WTC11 (cell line): ENCODE data around the gene SIPA1L3. TPM values are rescaled to one million over a fixed set of nuclear protein-coding genes. Genes with fewer than 3 reads are reported as not detected.

Experiments used
- ATAC-seq: fragments of 200-7000 bp; cut with Tn5 transposase; 2 replicates; pipeline ENCODE4 v1.10.0; 2021; ENCODE audit warnings: mild to moderate bottlenecking, moderate library complexity
- CTCF ChIA-PET: fragments of 300-600 bp; sonication (Branson Sonifier 250); formaldehyde crosslinking; loops from one replicate; lab custom pipeline; 2021; ENCODE audit warnings: antibody characterized with exemption; lab: Charles Lee
- POLR2A ChIA-PET: fragments of 350-600 bp; sonication (Branson Sonifier 250); formaldehyde crosslinking; loops from one replicate; lab custom pipeline; 2021; ENCODE audit warnings: antibody characterized with exemption; lab: Charles Lee
- DNase-seq: peaks from one replicate; pipeline ENCODE4 v3.0.0; 2021; ENCODE audit warnings: low spot score
- H3K27ac Mint-ChIP-seq: 2 replicates; pipeline ENCODE4 v1.8.0; 2021; ENCODE audit warnings: mixed read lengths
- H3K27me3 Mint-ChIP-seq: 2 replicates; pipeline ENCODE4 v1.8.0; 2021; ENCODE audit warnings: low read depth, mild to moderate bottlenecking, moderate library complexity, mixed read lengths
- H3K36me3 Mint-ChIP-seq: 2 replicates; pipeline ENCODE4 v1.8.0; 2021; ENCODE audit warnings: mixed read lengths
- H3K4me1 Mint-ChIP-seq: 2 replicates; pipeline ENCODE4 v1.8.0; 2022; ENCODE audit warnings: mixed read lengths
- H3K4me3 Mint-ChIP-seq: 2 replicates; pipeline ENCODE4 v1.8.0; 2021; ENCODE audit warnings: mild to moderate bottlenecking, moderate library complexity, mixed read lengths
- H3K9me3 Mint-ChIP-seq: 2 replicates; pipeline ENCODE4 v1.8.0; 2021; ENCODE audit warnings: mixed read lengths
- ATF1 ChIP-seq: sonication (generic); formaldehyde crosslinking; IDR thresholded peaks from 2 replicates; pipeline ENCODE4 v1.8.1; 2023; ENCODE audit warnings: mild to moderate bottlenecking, moderate library complexity, missing genetic modification reagents
- ATF2 ChIP-seq: sonication (generic); formaldehyde crosslinking; IDR thresholded peaks from 2 replicates; pipeline ENCODE4 v1.8.1; 2022; ENCODE audit warnings: low read depth, missing genetic modification reagents, borderline replicate concordance
- ELF4 ChIP-seq: sonication (generic); formaldehyde crosslinking; IDR thresholded peaks from 2 replicates; pipeline ENCODE4 v1.8.1; 2022; ENCODE audit warnings: low read depth, mild to moderate bottlenecking, moderate library complexity, missing genetic modification reagents
- EMX1 ChIP-seq: fragments of 250-450 bp; sonication (Bioruptor Pico); IDR thresholded peaks from 2 replicates; pipeline ENCODE4 v1.8.0; 2021; ENCODE audit warnings: mild to moderate bottlenecking
- ESRRA ChIP-seq: sonication (generic); formaldehyde crosslinking; IDR thresholded peaks from 2 replicates; pipeline ENCODE4 v1.8.1; 2022; ENCODE audit warnings: mild to moderate bottlenecking, missing genetic modification reagents, borderline replicate concordance
- GTF2I ChIP-seq: fragments of 250-450 bp; sonication (Bioruptor Pico); conservative IDR thresholded peaks from 2 replicates; pipeline ENCODE4 v1.4.0; 2021; ENCODE audit warnings: mild to moderate bottlenecking
- IRF2 ChIP-seq: sonication (generic); formaldehyde crosslinking; IDR thresholded peaks from 2 replicates; pipeline ENCODE4 v1.8.0; 2022; ENCODE audit warnings: low read depth, missing genetic modification reagents, borderline replicate concordance
- MXD4 ChIP-seq: fragments of 250-450 bp; sonication (Bioruptor Pico); IDR thresholded peaks from 2 replicates; pipeline ENCODE4 v1.8.0; 2021; ENCODE audit warnings: mild to moderate bottlenecking, moderate library complexity, borderline replicate concordance
- MYBL2 ChIP-seq: sonication (generic); formaldehyde crosslinking; IDR thresholded peaks from 2 replicates; pipeline ENCODE4 v1.8.1; 2023; ENCODE audit warnings: mild to moderate bottlenecking, moderate library complexity, missing genetic modification reagents
- NFE2L1 ChIP-seq: sonication (generic); formaldehyde crosslinking; IDR thresholded peaks from 2 replicates; pipeline ENCODE4 v1.8.1; 2023; ENCODE audit warnings: missing genetic modification reagents
- NR3C1 ChIP-seq: sonication (generic); formaldehyde crosslinking; conservative IDR thresholded peaks from 2 replicates; pipeline ENCODE4 v1.8.1; 2023; ENCODE audit warnings: low read depth, mild to moderate bottlenecking, missing genetic modification reagents
- PRRX2 ChIP-seq: fragments of 250-450 bp; sonication (Bioruptor Pico); IDR thresholded peaks from 2 replicates; pipeline ENCODE4 v1.8.0; 2021; ENCODE audit warnings: mild to moderate bottlenecking
- RELA ChIP-seq: sonication (generic); formaldehyde crosslinking; IDR thresholded peaks from 2 replicates; pipeline ENCODE4 v1.8.1; 2022; ENCODE audit warnings: missing genetic modification reagents, mild to moderate bottlenecking, borderline replicate concordance
- RORB ChIP-seq: fragments of 250-450 bp; sonication (Bioruptor Pico); IDR thresholded peaks from 2 replicates; pipeline ENCODE4 v1.9.0; 2021; ENCODE audit warnings: mild to moderate bottlenecking
- SMAD3 ChIP-seq: sonication (generic); formaldehyde crosslinking; IDR thresholded peaks from 2 replicates; pipeline ENCODE4 v1.8.0; 2022; ENCODE audit warnings: missing genetic modification reagents, mild to moderate bottlenecking, borderline replicate concordance
- SOX15 ChIP-seq: fragments of 250-450 bp; sonication (Bioruptor Pico); IDR thresholded peaks from 2 replicates; pipeline ENCODE4 v1.9.0; 2021; ENCODE audit warnings: mild to moderate bottlenecking
- USF1 ChIP-seq: sonication (generic); formaldehyde crosslinking; IDR thresholded peaks from 2 replicates; pipeline ENCODE4 v1.8.0; 2022; ENCODE audit warnings: mild to moderate bottlenecking, missing genetic modification reagents
- ZNF138 ChIP-seq: sonication (generic); formaldehyde crosslinking; conservative IDR thresholded peaks from 2 replicates; pipeline ENCODE4 v1.8.1; 2022; ENCODE audit warnings: mild to moderate bottlenecking, moderate library complexity, missing genetic modification reagents
- ZNF263 ChIP-seq: sonication (generic); formaldehyde crosslinking; IDR thresholded peaks from 2 replicates; pipeline ENCODE4 v1.8.1; 2022; ENCODE audit warnings: low read depth, mild to moderate bottlenecking, moderate library complexity, missing genetic modification reagents
- ZNF281 ChIP-seq: sonication (generic); formaldehyde crosslinking; IDR thresholded peaks from 2 replicates; pipeline ENCODE4 v1.8.0; 2023; ENCODE audit warnings: mild to moderate bottlenecking, missing genetic modification reagents
- ZNF671 ChIP-seq: fragments of 250-450 bp; sonication (Bioruptor Pico); IDR thresholded peaks from 2 replicates; pipeline ENCODE4 v1.8.0; 2021; ENCODE audit warnings: mild to moderate bottlenecking
- total RNA-seq: library from RNA; stranded (reverse); gene quantifications from 3 replicates; pipeline ENCODE4 v1.2.3, GENCODE V29; 2021
- TF ChIP-seq, protein P1 (sequence below): sonication (generic); formaldehyde crosslinking; IDR thresholded peaks from 2 replicates; pipeline ENCODE4 v1.8.0; 2022; ENCODE audit warnings: mild to moderate bottlenecking, missing genetic modification reagents
- TF ChIP-seq, protein P2 (sequence below): sonication (generic); formaldehyde crosslinking; IDR thresholded peaks from 2 replicates; pipeline ENCODE4 v1.8.0; 2023; ENCODE audit warnings: missing genetic modification reagents, mild to moderate bottlenecking, borderline replicate concordance
- TF ChIP-seq, protein P3 (sequence below): sonication (generic); formaldehyde crosslinking; conservative IDR thresholded peaks from 2 replicates; pipeline ENCODE4 v1.8.1; 2023; ENCODE audit warnings: mild to moderate bottlenecking, low read depth, missing genetic modification reagents, moderate library complexity

SIPA1L3 gene
- total RNA-seq, 1 experiment from 2014 or later: 41.5 TPM

DNA sequence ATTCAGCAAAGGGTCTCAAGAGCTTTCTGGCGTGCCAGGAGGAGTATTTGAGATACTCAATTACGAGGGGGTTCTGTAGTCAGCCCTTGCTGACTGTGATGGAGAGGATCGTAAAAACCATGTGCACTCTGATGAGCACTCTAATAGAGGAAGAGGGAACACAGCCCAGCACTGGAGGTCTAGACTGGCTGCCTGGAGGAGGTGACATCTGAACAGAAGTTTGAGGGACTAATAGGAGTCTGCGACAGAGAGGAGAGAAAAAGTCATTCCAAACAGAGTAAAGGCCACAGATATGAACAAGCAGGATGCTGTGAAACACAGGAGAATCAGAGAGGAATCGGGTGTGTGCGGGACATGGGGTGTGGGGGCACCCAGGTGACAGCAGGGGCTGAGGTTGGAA lies 237.7 kb downstream of the SIPA1L3 start (continued):
- TF ChIP-seq, protein P1, sequence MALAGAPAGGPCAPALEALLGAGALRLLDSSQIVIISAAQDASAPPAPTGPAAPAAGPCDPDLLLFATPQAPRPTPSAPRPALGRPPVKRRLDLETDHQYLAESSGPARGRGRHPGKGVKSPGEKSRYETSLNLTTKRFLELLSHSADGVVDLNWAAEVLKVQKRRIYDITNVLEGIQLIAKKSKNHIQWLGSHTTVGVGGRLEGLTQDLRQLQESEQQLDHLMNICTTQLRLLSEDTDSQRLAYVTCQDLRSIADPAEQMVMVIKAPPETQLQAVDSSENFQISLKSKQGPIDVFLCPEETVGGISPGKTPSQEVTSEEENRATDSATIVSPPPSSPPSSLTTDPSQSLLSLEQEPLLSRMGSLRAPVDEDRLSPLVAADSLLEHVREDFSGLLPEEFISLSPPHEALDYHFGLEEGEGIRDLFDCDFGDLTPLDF: no peak
- TF ChIP-seq ELF4 (CRISPR knock-in tag) (no peak), ZNF281 (CRISPR knock-in tag) (no peak), MXD4 (CRISPR knock-in tag) (no peak), ZNF138 (CRISPR knock-in tag) (no peak), NFE2L1 (CRISPR knock-in tag) (no peak), RORB (CRISPR knock-in tag) (no peak), GTF2I (CRISPR knock-in tag) (no peak)

DNA sequence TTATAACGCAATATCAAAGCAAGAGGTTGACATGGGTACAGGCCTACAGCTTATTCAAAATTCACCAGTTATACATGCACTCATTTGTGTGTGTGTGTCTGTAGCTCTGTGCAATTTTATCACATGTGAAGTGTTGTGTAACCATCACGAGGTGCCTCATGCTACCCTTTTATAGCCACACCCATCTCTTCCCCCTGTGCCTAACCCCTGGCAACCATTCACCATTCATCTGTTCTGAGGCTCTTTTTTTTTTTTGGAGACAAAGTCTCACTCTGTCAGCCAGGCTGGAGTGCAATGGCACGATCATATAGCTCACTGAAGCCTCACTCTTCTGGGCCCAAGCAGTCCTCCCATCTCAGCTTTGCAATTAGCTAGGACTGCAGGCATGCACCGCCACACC lies 238.6 kb downstream of the SIPA1L3 start:
- peaks cover 11% of the 10 kb centered on the region for H3K36me3 Mint-ChIP-seq
- no peaks in the 10 kb centered on the region for H3K27me3 Mint-ChIP-seq
- H3K4me1 Mint-ChIP-seq: no peaks in the 10 kb centered on the region
- POLR2A ChIA-PET: no interaction called here
- no peak overlapping the region for H3K4me3 Mint-ChIP-seq
- H3K27ac Mint-ChIP-seq: no peak overlapping the region
- CTCF ChIA-PET: interaction anchor here (1.0 to 7.0 kb wide), 3 partner anchors 11 to 240 kb away, joined by 3 to 75 read pairs (median 3); partner anchors contain the start of genes SIPA1L3 and WDR87
- no peak for ATAC-seq
- no peak for DNase-seq
- no peaks in the 10 kb centered on the region for H3K9me3 Mint-ChIP-seq
- TF ChIP-seq PRRX2 (CRISPR knock-in tag) (no peak), ATF2 (CRISPR knock-in tag) (no peak), SOX15 (no peak), ZNF671 (CRISPR knock-in tag) (no peak), ATF1 (CRISPR knock-in tag) (no peak), MYBL2 (CRISPR knock-in tag) (no peak), SMAD3 (CRISPR knock-in tag) (no peak), NR3C1 (CRISPR knock-in tag) (no peak), USF1 (CRISPR knock-in tag) (no peak), IRF2 (no peak), EMX1 (no peak), ZNF263 (CRISPR knock-in tag) (no peak), RELA (CRISPR knock-in tag) (no peak), ESRRA (CRISPR knock-in tag) (no peak)
- TF ChIP-seq, protein P2, sequence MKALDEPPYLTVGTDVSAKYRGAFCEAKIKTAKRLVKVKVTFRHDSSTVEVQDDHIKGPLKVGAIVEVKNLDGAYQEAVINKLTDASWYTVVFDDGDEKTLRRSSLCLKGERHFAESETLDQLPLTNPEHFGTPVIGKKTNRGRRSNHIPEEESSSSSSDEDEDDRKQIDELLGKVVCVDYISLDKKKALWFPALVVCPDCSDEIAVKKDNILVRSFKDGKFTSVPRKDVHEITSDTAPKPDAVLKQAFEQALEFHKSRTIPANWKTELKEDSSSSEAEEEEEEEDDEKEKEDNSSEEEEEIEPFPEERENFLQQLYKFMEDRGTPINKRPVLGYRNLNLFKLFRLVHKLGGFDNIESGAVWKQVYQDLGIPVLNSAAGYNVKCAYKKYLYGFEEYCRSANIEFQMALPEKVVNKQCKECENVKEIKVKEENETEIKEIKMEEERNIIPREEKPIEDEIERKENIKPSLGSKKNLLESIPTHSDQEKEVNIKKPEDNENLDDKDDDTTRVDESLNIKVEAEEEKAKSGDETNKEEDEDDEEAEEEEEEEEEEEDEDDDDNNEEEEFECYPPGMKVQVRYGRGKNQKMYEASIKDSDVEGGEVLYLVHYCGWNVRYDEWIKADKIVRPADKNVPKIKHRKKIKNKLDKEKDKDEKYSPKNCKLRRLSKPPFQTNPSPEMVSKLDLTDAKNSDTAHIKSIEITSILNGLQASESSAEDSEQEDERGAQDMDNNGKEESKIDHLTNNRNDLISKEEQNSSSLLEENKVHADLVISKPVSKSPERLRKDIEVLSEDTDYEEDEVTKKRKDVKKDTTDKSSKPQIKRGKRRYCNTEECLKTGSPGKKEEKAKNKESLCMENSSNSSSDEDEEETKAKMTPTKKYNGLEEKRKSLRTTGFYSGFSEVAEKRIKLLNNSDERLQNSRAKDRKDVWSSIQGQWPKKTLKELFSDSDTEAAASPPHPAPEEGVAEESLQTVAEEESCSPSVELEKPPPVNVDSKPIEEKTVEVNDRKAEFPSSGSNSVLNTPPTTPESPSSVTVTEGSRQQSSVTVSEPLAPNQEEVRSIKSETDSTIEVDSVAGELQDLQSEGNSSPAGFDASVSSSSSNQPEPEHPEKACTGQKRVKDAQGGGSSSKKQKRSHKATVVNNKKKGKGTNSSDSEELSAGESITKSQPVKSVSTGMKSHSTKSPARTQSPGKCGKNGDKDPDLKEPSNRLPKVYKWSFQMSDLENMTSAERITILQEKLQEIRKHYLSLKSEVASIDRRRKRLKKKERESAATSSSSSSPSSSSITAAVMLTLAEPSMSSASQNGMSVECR (CRISPR knock-in tag): no peak
- TF ChIP-seq, protein P3, sequence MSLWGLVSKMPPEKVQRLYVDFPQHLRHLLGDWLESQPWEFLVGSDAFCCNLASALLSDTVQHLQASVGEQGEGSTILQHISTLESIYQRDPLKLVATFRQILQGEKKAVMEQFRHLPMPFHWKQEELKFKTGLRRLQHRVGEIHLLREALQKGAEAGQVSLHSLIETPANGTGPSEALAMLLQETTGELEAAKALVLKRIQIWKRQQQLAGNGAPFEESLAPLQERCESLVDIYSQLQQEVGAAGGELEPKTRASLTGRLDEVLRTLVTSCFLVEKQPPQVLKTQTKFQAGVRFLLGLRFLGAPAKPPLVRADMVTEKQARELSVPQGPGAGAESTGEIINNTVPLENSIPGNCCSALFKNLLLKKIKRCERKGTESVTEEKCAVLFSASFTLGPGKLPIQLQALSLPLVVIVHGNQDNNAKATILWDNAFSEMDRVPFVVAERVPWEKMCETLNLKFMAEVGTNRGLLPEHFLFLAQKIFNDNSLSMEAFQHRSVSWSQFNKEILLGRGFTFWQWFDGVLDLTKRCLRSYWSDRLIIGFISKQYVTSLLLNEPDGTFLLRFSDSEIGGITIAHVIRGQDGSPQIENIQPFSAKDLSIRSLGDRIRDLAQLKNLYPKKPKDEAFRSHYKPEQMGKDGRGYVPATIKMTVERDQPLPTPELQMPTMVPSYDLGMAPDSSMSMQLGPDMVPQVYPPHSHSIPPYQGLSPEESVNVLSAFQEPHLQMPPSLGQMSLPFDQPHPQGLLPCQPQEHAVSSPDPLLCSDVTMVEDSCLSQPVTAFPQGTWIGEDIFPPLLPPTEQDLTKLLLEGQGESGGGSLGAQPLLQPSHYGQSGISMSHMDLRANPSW (CRISPR knock-in tag): no peak
- TF ChIP-seq, protein P1: no peak
